ENCODE measurements around the gene KIF23. TPM values are rescaled to one million over a fixed set of nuclear protein-coding genes. Genes with fewer than 3 reads are reported as not detected.
A peak's percentile ranks its signal among the peaks of the same experiment; 100 is the strongest.

KIF23 gene
- polyA plus RNA-seq, 1 donor = 59.4 TPM

GRCh38 chr15:69463182-69463756 is 49.1 kb downstream of the KIF23 start:
- DNase-seq = no peak

DNA sequence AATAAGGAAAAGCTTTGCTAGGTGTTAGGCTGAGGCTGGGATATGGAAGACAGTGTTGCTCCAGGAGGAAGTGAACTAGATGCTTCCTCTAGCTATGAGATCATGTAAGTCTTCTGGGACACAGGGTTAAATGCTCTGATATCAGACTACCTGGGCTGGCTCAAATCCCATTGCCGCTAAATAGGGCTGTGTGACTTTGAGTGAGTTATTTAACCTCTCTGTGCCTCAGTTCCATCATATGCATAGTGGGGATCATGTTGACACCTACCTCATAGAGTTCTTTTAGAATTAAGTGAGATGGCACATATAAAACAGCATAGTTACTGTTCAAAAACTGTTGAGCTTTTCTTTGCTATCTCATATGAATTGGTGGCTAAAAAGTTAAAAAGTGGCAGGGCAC is 51.1 kb downstream of the KIF23 start:
- no peak for DNase-seq

DNA sequence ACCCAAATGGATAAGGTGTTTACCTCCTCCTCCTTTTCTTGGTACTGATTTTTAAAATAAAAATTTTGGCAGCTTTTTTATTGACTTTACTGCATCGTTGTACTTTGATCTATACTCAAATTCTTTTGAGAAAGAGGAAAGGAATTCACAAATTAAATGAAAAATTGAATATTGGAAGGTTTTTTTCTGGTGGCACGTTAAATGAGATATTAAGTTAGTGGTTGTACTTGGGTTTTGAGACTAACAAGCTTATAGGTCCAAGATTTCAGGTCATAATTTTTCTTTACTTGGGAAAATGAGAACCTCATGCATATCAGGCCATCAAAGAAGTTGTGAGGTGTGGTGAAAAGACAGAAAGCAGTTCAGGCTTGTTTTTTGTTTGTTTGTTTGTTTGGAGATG is 52.6 kb downstream of the KIF23 start:
- DNase-seq = no peak

GRCh38 chr15:69467636-69468035 is 53.5 kb downstream of the KIF23 start:
- DNase-seq = no peak

GRCh38 chr15:69468241-69469121 is 54.3 kb downstream of the KIF23 start:
- peak; percentile 32 for DNase-seq

GRCh38 chr15:69469467-69470201 is 55.5 kb downstream of the KIF23 start:
- no peak for DNase-seq

- DNase-seq = no peak
These were observed 57.9 kb downstream of the KIF23 start for GRCh38 chr15:69472046-69472445.

- no peak for DNase-seq
These were observed 58.4 kb downstream of the KIF23 start for GRCh38 chr15:69472562-69472961.

GRCh38 chr15:69474291-69474690 is 60.1 kb downstream of the KIF23 start:
- DNase-seq = no peak

DNA sequence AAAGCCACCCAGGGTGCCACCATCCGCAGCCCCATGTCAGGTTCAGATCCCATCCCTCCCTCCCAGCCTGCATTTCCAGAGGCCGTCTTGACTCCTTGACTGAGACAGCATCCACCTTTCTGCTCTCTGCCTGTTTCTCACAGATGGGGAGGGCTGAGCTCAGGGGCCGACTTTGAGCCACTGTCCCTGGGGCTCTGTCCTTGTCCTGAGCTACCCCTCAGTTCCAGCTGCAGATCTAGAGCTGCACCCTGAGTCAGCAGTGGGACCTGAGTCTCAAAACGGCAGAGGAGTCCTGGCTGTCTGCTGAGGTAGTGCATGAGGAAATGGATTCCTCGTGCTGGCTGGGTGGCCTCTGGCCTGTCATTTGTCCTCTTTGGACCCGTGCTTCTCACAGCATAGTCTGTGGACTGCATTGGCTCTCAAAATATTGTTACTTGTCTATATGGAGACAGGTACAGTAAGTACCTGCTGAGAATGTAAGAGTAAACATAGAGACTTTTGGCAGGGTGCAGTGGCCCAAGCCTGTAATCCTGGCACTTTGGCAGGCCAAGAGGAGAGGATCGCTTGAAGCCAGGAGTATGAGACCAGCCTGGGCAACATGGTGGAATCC is 60.8 kb downstream of the KIF23 start:
- no peak for DNase-seq

- DNase-seq = peak; percentile 60
These were observed 61.7 kb downstream of the KIF23 start for GRCh38 chr15:69475769-69476358.

- no peak for DNase-seq
These were observed 62.7 kb downstream of the KIF23 start for GRCh38 chr15:69476704-69477473.

- peak; percentile 61 for DNase-seq
These were observed 64.2 kb downstream of the KIF23 start for GRCh38 chr15:69478259-69478781.

- DNase-seq = no peak
These were observed 64.9 kb downstream of the KIF23 start for GRCh38 chr15:69479081-69479480.

DNA sequence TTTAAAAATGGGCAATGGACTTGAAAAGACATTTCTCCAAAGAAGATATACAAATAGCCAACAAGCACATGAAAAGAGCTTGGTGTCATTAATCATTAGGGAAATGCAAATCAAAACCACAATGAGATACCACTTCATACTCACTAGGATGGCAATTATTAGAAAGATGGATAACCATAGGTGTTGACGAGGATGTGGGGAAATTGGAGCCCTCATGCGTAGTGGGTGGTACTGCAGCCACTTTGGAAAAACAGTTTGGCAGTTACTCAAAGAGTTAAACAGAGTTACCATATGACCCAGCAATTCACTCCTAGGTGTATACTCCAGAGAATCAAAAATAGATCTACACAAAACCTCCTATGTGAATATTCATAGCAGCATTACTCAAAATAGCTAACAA is 65.8 kb downstream of the KIF23 start:
- no peak for DNase-seq

DNA sequence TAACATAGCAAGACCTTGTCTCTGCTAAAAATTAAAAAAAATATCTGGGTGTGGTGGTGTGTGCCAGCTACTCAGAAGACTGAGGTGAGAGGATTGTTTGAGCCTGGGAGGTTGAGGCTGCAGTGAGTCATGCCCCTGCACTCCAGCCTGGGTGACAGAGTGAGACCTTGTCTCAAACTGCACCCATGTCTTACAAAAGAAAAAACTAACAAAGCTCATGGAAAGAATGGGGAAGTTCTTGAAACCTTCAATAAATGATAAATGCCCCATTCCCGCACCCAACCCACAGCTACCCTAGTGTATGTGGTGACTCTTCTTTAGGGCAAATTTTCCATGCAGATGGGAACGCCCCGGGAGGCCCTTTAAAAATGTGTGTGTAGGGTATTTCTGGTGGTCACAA is 66.8 kb downstream of the KIF23 start:
- no peak for DNase-seq

DNA sequence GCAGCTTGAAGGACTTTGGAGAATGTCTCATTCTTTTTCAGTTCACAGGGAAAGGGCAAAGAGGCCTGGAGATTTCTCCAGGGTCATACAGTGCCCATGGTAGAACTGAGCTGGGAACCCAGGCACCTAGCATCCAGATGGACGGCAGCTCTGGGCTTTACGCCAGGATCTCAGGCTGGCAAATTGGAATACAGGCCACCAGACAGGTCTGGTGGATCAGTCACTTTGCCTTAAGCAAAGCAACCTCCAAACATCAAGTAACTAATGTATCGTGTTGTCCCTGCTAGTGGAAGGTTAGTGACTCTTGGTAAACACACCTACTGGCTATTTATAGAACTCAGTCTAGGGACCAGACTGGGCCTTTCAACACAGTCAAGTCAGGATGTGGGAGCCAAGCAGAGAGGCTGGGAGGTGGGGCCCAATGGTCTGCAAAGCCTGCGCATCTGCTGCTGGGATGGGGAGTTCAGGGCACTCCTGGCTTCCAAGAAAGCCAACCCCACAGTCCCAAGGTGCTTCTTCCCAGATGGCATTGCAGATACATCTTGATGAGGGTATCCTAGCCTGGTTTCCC is 68.6 kb downstream of the KIF23 start:
- no peak for DNase-seq

- DNase-seq = no peak
These were observed 70.7 kb downstream of the KIF23 start for GRCh38 chr15:69484837-69485236.

DNA sequence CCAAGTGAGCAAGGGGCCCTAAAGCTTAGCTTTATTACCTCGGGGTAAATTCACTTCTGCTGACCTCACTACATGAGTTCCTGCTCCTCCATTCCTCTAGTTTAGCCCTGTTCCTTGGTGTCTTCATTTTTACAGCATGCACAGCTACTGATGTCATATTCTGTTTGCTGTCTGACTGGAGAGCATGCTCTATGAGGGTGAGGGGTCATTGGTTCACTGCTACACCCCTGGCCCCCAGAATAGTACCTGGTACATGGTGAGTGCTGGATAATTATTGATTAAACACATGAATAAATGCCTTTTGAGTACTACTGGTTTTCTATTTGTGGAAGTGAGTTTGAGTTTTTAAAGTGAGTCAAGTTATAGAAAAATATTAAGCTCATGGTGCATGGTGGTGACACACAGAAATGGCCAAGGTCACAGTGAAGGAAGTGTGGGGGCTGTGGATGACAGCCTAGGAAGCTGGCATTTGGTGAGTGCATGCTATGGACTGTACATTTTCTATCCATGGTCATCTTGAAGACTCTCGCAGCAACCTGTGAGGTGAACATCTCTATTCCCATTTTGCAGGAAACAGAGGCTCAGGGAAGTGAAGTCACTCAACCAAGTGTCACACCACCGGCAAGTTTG is 72.4 kb downstream of the KIF23 start:
- DNase-seq = no peak

GRCh38 chr15:69489073-69489571 is 75.0 kb downstream of the KIF23 start:
- no peak for DNase-seq

Measured in left kidney (tissue), 2 donors.